Measurements from ENCODE around the gene ZNF32. TPM values are rescaled to one million over a fixed set of nuclear protein-coding genes. Genes with fewer than 3 reads are reported as not detected.

The ZNF32 gene, protein sequence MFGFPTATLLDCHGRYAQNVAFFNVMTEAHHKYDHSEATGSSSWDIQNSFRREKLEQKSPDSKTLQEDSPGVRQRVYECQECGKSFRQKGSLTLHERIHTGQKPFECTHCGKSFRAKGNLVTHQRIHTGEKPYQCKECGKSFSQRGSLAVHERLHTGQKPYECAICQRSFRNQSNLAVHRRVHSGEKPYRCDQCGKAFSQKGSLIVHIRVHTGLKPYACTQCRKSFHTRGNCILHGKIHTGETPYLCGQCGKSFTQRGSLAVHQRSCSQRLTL
- 89.2 and 109 TPM in 2 replicates for polyA plus RNA-seq (2014; cell fraction: cytosol; rRNA removed)
- 88.3 and 92.0 TPM in 2 replicates for polyA plus RNA-seq (2014; cell fraction: nucleus; rRNA removed)

DNA sequence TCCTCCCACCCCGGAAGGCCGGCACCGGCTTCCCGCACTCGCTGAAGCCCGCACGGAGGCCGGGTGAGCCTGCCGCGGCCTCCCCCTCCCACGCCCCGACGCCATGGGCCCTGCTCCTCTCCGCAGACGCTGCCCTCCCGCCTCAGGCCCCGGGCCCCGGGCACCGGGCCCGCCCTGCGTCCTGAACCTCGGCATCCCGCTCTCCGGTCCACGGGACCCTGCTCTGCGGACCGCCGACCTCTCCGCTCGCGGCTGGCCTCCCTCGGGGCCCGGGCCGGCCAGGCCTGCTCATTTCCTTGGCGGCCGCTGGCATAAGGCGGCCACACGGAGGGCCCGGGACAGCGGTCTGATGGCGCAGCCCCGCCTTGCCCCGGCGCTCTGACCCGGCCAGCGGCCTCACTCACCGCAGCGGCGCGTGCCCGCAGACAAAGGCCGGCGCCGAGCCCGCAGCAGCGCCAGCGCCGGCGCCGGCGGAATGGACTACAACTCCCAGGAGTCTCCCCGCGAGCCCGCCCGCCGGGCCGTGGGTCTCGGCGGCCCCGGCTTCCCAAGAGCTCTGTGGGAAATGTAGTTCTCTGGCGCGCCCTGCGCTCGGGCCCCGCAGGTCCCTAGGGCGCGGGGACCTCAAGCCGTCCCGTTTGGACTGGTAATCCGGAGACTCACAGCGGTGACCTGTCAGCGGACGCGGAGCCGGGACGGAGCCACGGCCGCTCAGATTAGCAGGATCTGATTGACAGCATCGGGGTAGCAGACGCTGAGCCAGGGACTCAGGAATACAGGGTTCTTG, at the start of gene ZNF32:
Gene ZNF32 (minus strand): TSS at position 484 of the 787 bp plus-strand sequence. CDS start 2,748 bp downstream, outside the sequence.
- DNase-seq (ENCODE audit: low spot score): peak; percentile 89

DNA sequence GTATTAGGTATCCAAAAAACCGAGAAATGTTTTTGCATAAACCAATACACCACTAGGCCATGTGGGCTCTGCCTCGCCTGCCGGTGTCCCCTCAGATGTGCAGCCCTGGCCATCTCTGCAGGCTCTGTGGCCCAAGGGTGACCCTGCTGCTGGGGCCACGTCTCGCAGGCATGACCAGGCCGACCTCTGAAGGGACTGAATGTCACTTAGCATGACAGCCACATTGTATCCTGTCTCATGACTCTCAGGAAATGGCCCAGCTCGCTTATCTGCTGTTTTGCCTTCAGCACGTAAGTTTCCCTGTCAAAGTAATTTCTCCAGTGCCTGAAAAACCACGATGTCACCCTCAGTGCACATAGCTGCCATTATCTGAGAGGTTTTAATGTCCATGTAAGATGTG, 49.5 kb upstream of the ZNF32 start:
- DNase-seq (ENCODE audit: low spot score): no peak

DNA sequence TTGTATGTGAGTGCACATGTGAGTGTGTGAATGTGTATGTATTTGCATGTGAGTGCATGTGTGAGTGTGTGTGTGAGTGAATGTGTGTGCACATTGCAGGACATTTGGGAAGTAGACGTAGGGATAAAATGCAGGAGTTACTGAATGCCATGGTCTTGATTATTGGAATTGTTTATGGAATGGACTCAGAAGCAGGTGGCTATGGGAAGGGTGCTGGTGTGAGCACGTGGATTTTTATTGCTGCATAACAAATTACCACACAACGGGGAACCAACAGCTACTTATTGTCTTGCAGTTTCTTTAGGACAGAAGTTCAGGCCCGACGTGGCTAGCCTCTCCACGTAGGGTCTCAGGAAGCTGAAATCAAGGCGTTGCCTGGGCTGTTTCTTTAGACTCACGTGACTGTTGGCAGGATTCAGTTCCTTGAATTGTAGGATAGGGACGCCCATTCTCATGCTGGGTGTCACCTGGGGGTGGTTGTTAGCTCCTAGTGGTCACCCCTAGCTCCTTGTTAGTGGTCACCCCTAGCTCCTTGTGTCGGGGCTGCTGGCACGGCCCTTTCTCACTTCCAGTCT, 48.3 kb upstream of the ZNF32 start:
- no peak for DNase-seq (ENCODE audit: low spot score)

DNA sequence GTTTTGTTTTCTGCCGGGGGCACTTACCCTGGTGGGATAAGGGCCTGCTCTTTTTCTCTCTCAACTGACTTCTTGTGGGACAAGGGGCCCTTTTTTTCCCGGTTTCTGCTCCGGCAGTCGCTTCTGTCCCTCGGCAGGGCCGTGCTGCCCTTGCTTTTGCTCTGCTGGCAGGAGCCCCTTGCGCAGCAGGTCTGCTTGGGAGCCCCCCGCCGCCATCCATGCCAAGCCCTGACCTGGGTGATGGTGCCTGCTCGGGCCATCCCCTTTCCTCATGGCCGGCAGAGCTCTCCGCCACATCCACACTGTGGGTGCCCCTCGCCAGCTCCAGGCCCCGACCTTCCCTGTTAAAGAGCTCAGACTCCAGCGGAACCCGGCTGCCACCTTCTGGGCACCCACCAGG, 47.0 kb upstream of the ZNF32 start:
- DNase-seq (ENCODE audit: low spot score): no peak

DNA sequence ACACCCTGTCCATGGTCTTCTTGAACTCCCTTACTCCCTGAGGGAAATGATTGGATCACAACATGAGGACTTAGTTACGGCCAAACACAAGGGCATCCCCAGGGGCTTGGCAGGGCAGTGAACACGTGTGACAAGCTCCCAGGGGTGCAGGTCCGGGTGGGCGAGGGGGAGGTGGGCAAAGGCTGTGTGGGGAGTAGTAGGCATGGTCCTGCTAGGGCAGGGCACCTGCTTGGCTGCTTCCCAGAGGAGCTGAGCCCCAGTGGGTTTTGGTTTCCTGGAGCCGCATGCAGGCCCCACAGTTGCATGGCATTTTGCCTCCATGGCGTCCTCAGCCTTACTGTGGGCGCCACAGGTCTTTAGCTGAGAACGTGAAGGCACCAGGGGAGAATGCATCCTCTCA, 46.6 kb upstream of the ZNF32 start:
- DNase-seq (ENCODE audit: low spot score): no peak

DNA sequence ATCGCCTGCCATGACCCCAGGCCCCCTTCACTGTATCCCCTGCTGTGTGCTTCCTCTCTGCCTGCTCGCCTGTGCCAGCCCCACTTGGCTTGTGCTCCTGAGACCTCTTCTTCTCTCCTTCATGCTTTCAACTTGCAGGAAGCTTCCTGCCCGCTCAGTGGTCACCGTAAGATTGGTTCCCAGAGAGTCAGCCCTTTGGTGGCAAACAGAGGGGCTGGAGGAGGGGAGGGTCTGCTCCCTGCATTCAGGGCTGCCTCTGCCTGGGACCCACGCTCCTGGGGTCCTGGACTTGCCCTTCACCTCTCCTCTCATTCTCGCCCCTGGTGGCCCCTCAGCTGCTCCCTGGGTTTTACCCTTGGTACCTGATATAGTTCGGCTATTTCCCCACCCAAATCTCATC, 45.8 kb upstream of the ZNF32 start:
- DNase-seq (ENCODE audit: low spot score): no peak

DNA sequence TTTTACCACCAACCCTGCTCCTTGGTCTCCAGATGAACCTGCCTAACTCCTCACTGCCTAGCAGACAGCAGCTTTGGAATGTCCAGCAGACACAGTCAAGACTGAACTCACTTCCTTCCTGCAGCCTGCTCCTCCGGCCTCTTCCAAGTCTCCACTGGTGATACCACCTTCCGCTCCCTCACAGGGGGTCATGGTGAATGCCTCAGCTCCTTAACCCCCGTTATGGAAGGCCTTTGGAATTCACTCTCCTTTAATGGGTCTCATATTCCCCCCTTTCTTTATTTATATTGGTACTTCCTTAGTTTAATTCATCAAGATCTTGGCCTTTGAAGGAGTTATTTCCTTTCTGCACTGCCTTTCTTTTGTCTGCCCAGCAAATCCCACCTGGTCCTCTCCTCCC, 44.9 kb upstream of the ZNF32 start:
- DNase-seq (ENCODE audit: low spot score): no peak

DNA sequence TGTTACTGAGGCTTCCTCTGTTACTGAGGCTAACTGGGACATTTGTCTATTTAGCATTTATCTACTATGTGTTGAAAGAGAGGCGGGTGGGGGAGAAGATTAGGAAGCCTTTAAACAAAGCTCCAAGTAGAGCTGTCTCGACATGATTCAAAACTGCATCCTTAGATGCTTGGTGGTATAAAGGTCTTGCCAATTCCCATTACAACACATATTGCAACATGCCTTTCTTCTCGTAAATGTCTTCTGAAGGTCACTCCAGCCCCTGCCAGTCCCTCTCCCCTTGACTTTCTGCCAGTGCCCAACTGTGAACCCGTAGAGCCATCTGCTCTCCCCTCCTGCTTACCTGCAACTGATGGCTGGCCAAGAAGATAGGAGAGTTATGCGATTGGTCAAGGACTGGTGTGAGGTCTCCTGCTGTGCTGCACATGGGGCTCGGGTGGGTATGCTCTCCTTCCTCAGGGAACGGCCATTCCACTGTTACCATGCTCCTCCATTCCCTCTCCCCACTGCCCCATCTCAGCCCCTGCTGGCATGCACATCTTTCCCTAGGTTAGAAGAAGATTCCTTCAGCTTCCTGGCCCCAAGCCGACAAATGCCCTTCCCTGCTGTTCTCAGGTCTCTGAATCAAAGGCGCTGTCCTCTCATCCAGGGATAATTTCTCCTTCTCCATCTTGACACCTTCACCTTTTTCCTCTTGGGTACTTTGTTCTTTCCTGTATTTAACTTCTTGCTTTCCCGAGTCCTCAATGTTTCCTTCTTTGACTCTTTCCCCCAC, 43.6 kb upstream of the ZNF32 start:
- DNase-seq (ENCODE audit: low spot score): no peak

DNA sequence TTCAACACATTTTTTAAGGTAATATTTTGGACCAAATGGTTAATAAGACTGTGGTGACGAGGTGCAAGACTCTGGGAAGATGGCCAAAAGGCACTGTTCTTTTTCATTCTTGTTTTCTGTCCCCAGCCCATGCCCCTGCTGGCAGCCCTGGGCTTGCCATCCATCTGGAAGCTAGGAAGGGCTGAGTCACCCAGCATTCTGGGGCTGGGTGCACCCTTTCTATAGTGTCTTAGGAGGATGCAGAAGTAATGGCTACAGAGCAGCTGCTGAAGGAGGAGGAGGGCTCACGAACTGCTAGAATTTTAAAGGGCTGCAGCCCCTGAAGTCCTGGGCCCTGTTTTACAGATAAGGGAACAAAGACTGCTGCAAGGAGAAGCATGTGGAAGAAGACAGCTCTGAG, 42.8 kb upstream of the ZNF32 start:
- no peak for DNase-seq (ENCODE audit: low spot score)

DNA sequence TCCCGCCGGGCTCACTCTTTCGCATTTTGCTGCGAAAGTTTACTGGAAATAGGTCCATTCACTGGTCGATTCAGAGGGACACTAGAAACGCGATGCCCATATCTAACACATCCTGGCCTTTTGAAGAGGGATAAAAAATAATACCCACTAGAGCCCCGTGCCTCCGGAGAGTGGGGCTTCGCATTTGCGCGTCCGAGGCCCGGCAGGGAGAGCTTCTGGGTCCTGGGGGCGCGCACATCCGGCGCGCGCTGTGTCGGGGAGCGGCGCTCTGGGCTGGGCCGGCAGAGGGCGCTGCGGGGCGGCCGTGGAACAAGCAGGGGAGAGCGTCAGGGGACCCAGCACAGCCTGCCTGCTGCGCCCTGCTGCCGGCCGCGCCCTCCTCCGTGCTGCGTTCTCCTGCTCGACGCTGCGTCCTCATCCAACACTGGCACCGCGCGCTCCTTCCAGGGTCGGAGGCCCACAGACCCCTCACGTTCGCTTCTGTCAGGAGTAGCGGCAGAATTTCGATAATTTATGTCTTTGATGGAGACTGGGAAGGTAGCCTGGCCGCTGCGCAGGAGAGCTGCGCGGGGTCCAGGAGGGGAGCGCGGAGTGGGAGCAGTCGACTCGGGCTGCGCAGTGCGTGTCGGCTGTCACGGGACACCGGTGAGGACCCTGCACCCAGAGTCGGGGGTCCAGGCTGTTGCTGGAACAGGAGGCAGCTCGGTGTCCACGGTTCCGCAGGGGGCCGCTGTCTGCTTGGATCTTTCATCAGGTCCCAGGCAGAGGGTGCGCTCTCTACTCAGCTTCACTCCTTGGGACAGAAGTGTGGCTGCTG, 41.5 kb upstream of the ZNF32 start:
- peak; percentile 80 for DNase-seq (ENCODE audit: low spot score)

DNA sequence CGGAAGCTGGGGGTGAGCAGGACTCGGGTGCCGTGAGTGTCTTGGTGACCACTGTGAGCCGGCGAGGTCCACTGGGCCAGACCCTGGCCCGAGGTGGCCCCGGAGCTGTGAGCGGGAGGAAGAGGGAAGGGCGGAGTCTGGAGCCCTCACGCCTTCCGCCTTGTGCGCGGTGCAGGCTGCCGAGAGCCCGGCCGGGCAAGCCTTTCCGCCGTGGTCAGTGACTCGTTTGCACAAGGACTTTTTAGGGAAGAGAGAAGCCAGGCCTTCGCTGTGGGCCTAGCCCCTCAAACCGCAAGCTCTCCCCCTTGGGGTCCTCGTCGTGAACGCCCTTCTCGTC, 40.9 kb upstream of the ZNF32 start:
- DNase-seq (ENCODE audit: low spot score): no peak

DNA sequence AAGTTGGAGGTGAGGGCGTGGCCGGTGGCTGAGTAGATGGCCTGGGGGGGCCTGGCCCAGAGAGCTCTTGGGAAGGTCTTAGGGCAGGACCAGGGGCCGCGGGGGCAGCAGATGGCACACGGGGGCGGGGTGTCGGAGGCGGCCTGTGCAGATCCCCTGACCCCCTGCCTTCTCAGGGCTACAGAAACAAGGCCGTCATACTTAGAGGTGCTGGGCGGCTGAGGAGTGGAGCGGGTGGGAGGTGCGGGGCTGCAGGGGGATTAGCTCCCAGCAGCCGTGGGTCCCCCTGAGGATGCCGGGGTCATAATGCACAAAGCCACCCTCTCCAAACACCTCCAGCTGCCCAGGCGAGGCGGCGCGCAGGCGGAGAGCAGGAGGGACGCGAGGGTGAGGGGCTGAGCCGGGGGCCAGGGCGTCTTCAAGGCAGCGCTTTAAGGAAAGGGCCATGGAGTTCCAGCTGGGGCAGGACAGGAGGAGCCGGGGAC, 40.4 kb upstream of the ZNF32 start:
- DNase-seq (ENCODE audit: low spot score): no peak

DNA sequence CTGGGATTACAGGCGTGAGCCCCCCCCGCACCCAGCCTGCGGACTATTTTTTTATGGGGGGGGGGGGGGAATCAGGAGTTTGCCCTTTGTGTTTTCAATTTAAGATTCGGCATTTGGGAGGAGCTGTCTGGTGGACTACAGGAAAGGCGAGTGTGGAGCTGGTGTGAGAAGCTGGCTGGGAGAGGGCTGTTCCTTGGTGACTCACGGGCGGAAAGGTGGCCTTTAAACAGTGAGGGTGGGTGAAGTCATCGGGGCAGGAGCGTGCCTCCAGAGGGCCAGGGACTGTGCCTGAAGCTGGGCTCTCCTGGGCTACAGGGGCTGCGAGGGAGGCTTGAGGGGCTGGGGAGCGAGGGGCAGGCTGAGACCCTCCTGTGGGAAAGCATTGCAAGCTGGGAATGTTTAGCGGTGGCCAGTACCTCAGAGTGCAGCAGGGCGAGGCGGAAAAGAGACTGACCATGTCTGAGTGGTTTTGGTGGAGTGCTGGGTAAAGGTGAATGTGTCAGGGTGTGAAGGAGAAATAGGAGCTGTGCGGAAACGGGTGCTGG, 39.7 kb upstream of the ZNF32 start:
- no peak for DNase-seq (ENCODE audit: low spot score)

DNA sequence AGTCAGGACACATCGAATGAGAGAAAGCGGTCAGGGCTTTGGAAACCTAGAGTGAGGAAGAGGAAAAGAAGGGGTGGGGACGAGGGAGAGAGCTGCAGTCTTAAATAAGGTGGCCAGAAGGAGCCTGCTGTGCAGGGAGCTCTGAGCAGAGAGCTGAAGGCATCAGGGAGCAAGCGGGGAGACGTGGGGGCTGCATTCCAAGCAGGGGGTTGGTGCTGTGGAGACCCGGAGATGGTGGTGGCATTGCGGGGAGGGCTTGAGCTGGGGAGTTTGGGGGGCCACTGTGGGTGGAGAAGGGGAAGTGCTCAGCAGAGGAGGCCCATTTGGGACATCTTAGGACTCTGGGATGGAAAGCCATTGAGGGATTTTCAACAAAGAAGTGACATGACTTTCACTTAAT, 38.7 kb upstream of the ZNF32 start:
- DNase-seq (ENCODE audit: low spot score): no peak

DNA sequence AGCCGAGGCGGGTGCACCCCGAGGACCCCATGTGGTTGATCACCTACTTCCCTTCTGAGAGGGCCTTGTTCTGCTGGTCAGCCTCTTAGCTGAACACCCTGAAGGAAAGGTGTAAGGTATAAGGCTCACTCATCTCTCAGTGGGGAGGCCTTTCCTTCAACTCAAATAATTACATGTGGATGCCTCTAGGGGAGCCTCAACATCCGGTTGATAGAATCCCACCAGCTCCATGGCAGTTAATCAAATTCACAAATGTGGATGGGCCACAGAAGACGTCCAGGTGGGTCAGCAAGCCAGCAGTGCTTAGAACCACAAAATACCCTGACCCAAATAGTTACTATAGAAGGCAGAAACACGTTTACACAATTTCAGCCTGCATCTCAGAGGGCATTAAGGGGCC, 37.7 kb upstream of the ZNF32 start:
- DNase-seq (ENCODE audit: low spot score): peak; percentile 29

DNA sequence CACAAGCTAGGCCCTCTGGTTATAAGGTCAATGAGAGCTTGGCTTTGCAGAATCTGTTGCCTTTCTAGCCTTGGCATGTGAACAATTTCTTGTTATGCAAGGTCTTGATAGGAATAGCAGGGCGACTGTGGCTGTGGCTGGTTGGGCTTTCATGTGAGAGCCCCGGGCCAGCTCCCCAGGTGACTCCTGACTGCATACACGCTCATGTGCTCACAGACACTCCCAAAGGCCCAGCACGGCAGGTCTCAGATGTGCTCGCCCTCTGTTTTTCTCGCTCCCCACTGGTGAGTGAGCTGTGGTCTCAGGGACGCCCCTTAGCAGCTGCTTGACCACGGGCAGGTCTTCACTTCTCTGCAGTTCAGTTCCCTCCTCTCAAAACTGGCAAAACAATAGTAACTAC, 37.1 kb upstream of the ZNF32 start:
- no peak for DNase-seq (ENCODE audit: low spot score)

DNA sequence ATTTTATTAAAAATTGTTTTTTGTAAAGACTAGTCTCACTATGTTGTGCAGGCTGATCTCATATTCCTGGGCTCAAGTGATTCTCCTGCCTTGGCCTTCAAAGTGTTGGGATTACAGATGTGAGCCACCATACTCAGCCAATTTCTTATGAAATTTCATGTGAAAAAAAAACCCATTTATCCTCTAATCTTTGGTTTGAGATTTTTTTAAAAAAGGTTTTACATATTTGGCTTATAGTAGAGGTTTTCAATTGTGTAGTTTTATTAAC, 35.5 kb upstream of the ZNF32 start:
- DNase-seq (ENCODE audit: low spot score): no peak

DNA sequence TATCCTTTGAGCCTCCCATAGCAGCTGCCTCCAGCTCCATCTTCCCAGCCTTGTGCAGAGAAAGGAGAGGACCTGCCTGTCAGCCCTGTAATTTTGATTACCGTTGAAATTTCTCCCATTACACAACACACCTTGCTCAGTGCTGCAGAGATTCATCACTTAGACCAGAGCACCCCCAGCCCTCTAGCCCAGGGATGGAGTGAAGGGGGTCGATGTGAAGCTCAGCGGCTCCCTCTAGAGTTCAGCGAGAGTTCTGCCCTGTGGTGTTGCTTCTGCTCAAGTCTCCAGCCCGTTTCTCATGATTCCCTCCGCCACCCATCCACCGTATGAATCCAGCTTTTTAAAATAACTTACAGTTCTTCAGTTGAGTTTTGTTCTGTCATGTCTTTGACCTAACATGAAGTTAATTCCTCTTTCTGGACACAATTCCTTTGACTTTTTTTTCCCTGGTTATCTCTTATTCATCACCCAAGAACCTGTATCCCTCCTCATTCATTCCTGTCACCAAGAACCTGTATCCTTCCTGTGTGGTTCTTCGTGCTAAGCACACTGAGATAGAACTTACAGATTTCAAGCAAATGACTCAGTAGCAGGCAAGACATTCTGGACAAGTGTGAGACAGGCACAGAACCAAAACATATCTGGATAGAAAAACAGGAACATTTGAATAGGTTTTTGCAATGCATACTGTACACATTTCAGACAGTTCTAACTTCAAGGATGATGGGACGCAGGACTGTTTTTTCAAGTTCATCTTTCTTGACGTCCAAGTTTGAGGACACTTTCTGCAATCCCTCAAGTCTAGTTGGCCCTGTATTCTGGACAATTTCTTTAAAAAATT, 35.0 kb upstream of the ZNF32 start:
- peak; percentile 47 for DNase-seq (ENCODE audit: low spot score)

DNA sequence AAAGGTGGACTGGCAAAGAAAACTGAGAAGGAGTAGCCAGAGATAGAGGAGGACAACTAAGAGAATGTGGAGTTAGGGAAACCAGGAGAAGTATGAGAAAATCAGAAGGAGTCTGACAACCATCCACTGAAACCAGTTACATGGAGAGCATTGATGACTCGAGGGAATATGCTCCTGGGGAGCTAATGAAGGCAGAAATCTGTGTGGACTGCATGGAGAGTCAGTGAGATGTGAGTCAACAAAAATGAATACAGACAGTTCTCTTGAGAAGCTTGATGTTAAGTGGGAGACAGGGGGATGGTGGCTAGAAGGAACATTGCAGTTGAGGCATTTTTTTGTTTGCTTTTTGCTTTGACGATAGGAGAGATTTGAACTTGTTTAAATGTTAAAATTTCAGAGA, 34.3 kb upstream of the ZNF32 start:
- DNase-seq (ENCODE audit: low spot score): no peak

DNA sequence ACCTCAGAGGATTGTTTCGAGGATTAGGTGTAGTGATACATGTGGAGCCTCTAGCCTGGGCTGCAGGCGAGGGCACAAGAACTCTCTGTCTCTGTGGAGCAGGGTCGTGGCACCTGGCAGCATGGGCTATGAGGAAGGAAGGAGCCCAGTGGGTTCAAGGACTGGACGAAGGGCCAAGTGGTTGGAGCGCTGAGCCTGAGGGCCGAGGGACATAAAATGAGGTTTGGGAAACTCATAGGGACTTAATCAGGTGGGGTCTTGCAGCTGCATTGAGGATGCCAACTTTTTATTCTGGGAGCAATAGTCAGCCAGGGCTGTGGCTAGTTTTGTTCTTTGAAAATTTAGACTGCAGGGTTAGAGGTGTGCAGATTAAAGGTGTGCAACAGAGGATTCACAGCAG, 33.0 kb upstream of the ZNF32 start:
- no peak for DNase-seq (ENCODE audit: low spot score)
